ENCODE measurements around the gene LAMA4. TPM values are rescaled to one million over a fixed set of nuclear protein-coding genes. Genes with fewer than 3 reads are reported as not detected.

LAMA4 gene
- total and polyA plus RNA-seq, 7 experiments from 2014 or later: not detected

- peaks cover 23 to 66% (median 36%) of the 10 kb centered on the region in 5 donors for H3K27me3 Mint-ChIP-seq
- no peak overlapping the region for H3K4me3 ChIP-seq (ENCODE audit: low read length)
- H3K27ac ChIP-seq (ENCODE audit: low read depth, low read length): no peak overlapping the region
- no peaks in the 10 kb centered on the region for H3K36me3 ChIP-seq (ENCODE audit: control insufficient read depth in 2 of 3, insufficient read depth in 3 of 3, low read length in 3 of 3)
- CTCF ChIA-PET: no interaction called here
- DNase-seq (no peak), ATAC-seq (peak; percentile 10)
- H3K4me1 ChIP-seq (ENCODE audit: control insufficient read depth in 2 of 2, insufficient read depth in 2 of 2, low read length in 2 of 2): no peaks in the 10 kb centered on the region
- H3K4me3 Mint-ChIP-seq: no peak overlapping the region
- no peaks in the 10 kb centered on the region for H3K36me3 Mint-ChIP-seq
- intact Hi-C loops (cut with micrococcal nuclease): loop anchor here in 1 of 2 donors (2.0 kb wide), 1 partner anchor 13 kb away; no protein-coding TSS in a partner anchor
- H3K27ac Mint-ChIP-seq: no peak overlapping the region
- H3K9me3 ChIP-seq (ENCODE audit: control insufficient read depth in 2 of 3, low read length in 3 of 3): no peaks in the 10 kb centered on the region
- no peaks in the 10 kb centered on the region for H3K4me1 Mint-ChIP-seq
- peaks cover 0 to 2% of the 10 kb centered on the region in 2 donors for H3K27me3 ChIP-seq (ENCODE audit: control insufficient read depth in 2 of 2, insufficient read depth in 2 of 2, low read length in 2 of 2)
- H3K9me3 Mint-ChIP-seq: peaks cover 0 to 3% (median 0%) of the 10 kb centered on the region in 11 donors
- POLR2A ChIA-PET: no interaction called here
Measured at GRCh38 chr6:112296122-112296521, 41.8 kb upstream of the LAMA4 start.

DNA sequence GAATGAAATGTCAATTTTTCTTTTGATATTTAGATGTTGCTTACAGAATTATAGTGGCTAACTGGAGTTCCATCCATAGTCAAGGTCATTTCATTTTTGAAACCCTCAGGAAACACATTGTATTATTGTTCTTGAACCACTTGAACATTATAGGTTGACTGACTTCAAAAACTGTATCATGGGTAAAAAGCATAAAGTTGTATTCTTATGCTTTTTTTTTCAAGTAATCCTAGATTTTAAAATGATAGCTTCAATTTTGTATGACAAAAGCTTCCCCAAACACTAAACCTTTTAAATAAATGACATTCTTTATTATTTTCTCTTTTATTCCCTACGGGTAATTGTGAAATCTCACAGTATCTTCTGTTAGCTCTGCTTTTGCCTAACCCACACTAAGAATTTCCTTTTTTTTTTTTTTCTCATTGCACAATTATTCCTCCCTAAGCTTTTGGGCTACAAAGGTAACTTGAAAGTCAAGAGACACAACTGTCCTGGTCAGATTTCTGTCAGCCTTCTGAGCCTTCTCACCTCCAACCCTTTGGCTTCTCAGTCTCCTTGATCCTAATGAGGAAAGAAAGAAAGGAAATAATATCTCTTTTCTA, 36.9 kb upstream of the LAMA4 start:
- Histone ChIP-seq H3K27me3 (ENCODE audit: control insufficient read depth in 2 of 2, insufficient read depth in 2 of 2, low read length in 2 of 2) (peaks cover 0 to 3% of the 10 kb centered on the region in 2 donors), H3K36me3 (ENCODE audit: control insufficient read depth in 2 of 3, insufficient read depth in 3 of 3, low read length in 3 of 3) (no peaks in the 10 kb centered on the region), H3K27ac (ENCODE audit: low read depth, low read length) (no peak overlapping the region), H3K4me1 (ENCODE audit: control insufficient read depth in 2 of 2, insufficient read depth in 2 of 2, low read length in 2 of 2) (peaks cover 0 to 7% of the 10 kb centered on the region in 2 donors), H3K4me3 (ENCODE audit: low read length) (no peak overlapping the region), H3K9me3 (ENCODE audit: control insufficient read depth in 2 of 3, low read length in 3 of 3) (no peaks in the 10 kb centered on the region)
- Mint-ChIP-seq H3K9me3 (peaks cover 0 to 3% (median 0%) of the 10 kb centered on the region in 11 donors), H3K27ac (no peak overlapping the region), H3K27me3 (peaks cover 22 to 71% (median 39%) of the 10 kb centered on the region in 5 donors), H3K4me1 (peaks cover 0 to 22% (median 5%) of the 10 kb centered on the region in 7 donors), H3K36me3 (no peaks in the 10 kb centered on the region), H3K4me3 (no peak overlapping the region)
- POLR2A ChIA-PET: interaction anchor here (0.6 kb wide), 1 partner anchor 1169 kb away, joined by 4 read pairs; no protein-coding TSS in a partner anchor
- CTCF ChIA-PET: interaction anchor here (0.5 kb wide), 1 partner anchor 8 kb away, joined by 5 read pairs; no protein-coding TSS in a partner anchor
- intact Hi-C loops (cut with micrococcal nuclease): no loop called here
- DNase-seq (no peak), ATAC-seq (no peak)

DNA sequence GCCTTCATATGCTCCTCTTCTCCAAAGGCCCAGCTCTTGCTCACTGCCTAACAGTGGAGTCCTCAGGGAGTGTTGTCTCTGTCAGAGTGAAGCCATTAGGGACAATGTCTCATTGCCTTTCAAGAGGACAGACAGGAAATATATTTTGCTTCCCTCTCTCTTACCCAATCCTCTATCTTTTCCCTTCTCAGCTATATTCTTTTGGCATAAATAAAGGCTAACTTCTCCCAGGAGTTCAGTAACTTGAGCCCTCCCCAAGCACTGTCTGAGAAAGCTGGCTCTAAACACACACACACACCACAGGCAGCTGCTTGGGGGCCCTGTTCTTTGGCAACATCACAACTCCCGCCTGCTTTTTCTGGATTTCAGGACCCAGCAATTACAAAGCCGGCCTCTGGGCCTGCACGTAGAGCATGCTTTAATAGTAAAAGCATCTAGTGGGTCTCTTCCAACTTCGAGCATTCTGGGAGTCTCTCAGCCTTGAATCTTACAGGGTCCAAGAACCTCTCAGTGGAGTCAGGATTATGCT, 34.7 kb upstream of the LAMA4 start:
- DNase-seq: no peak
- H3K9me3 ChIP-seq (ENCODE audit: control insufficient read depth in 2 of 3, low read length in 3 of 3): no peaks in the 10 kb centered on the region
- H3K4me3 ChIP-seq (ENCODE audit: low read length): no peak overlapping the region
- peaks cover 14 to 64% (median 32%) of the 10 kb centered on the region in 5 donors for H3K27me3 Mint-ChIP-seq
- H3K9me3 Mint-ChIP-seq: peaks cover 0 to 3% (median 0%) of the 10 kb centered on the region in 11 donors
- ChIA-PET POLR2A (no interaction called here), CTCF (no interaction called here)
- no peak for ATAC-seq
- H3K4me1 Mint-ChIP-seq: peaks cover 0 to 29% (median 9%) of the 10 kb centered on the region in 7 donors
- peak overlapping the region in 1 of 9 donors; percentile 38 for H3K27ac Mint-ChIP-seq
- peaks cover 0 to 3% of the 10 kb centered on the region in 2 donors for H3K27me3 ChIP-seq (ENCODE audit: control insufficient read depth in 2 of 2, insufficient read depth in 2 of 2, low read length in 2 of 2)
- intact Hi-C loops (cut with micrococcal nuclease): loop anchor here in 1 of 2 donors (5.0 to 10.0 kb wide), 3 partner anchors 57 to 1568 kb away; partner anchors contain the start of genes FAM229B, MARCKS and TUBE1
- H3K27ac ChIP-seq (ENCODE audit: low read depth, low read length): no peak overlapping the region
- no peaks in the 10 kb centered on the region for H3K36me3 Mint-ChIP-seq
- H3K36me3 ChIP-seq (ENCODE audit: control insufficient read depth in 2 of 3, insufficient read depth in 3 of 3, low read length in 3 of 3): no peaks in the 10 kb centered on the region
- H3K4me1 ChIP-seq (ENCODE audit: control insufficient read depth in 2 of 2, insufficient read depth in 2 of 2, low read length in 2 of 2): peaks cover 0 to 17% of the 10 kb centered on the region in 2 donors
- no peak overlapping the region for H3K4me3 Mint-ChIP-seq

- intact Hi-C loops (cut with micrococcal nuclease): loop anchor here in 1 of 2 donors (5.0 to 10.0 kb wide), 3 partner anchors 56 to 1569 kb away; partner anchors contain the start of genes FAM229B, MARCKS and TUBE1
- Mint-ChIP-seq H3K27ac (no peak overlapping the region), H3K9me3 (peaks cover 0 to 3% (median 0%) of the 10 kb centered on the region in 11 donors), H3K36me3 (no peaks in the 10 kb centered on the region), H3K27me3 (peaks cover 13 to 64% (median 27%) of the 10 kb centered on the region in 5 donors), H3K4me3 (no peak overlapping the region), H3K4me1 (peaks cover 0 to 29% (median 9%) of the 10 kb centered on the region in 7 donors)
- ATAC-seq (no peak), DNase-seq (no peak)
- Histone ChIP-seq H3K4me1 (ENCODE audit: control insufficient read depth in 2 of 2, insufficient read depth in 2 of 2, low read length in 2 of 2) (peaks cover 0 to 17% of the 10 kb centered on the region in 2 donors), H3K4me3 (ENCODE audit: low read length) (no peak overlapping the region), H3K36me3 (ENCODE audit: control insufficient read depth in 2 of 3, insufficient read depth in 3 of 3, low read length in 3 of 3) (no peaks in the 10 kb centered on the region), H3K9me3 (ENCODE audit: control insufficient read depth in 2 of 3, low read length in 3 of 3) (no peaks in the 10 kb centered on the region), H3K27me3 (ENCODE audit: control insufficient read depth in 2 of 2, insufficient read depth in 2 of 2, low read length in 2 of 2) (peaks cover 0 to 3% of the 10 kb centered on the region in 2 donors), H3K27ac (ENCODE audit: low read depth, low read length) (no peak overlapping the region)
- ChIA-PET CTCF (no interaction called here), POLR2A (no interaction called here)
Measured at GRCh38 chr6:112288475-112288874, 34.1 kb upstream of the LAMA4 start.

DNA sequence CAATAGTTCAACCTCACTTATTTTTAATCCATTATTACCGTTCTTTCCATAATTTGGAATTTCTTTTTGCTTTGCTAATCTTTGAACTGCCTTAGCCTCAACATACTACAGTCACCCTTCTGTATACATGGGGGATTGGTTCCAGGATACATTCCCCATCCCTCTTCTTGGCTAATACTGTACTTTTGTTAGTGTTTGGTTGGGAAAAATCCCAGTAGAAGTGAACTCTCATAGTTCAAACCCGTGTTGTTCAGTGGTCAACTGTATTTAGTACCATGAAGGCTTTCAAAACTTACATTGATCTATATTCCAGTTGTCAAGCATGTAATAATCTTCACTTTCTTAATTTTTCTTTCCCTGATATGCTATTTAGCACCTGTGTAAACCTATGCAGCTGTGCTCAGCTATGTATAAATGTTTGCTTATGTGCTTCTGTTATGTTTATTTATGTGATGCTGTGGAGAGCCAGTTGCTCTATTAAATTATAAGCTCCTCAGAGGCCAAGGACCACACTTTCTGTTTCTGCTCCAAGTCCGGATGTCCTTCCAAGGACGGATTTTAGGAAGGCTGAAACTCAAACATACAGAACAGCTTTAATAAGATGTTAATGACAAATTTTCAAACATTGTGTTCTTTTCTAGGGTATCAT, 33.3 kb upstream of the LAMA4 start:
- H3K27me3 Mint-ChIP-seq: peaks cover 20 to 72% (median 29%) of the 10 kb centered on the region in 5 donors
- POLR2A ChIA-PET: no interaction called here

GRCh38 chr6:112286500-112287144, 32.3 kb upstream of the LAMA4 start:
- ATAC-seq: no peak
- Mint-ChIP-seq H3K27me3 (peaks cover 11 to 68% (median 26%) of the 10 kb centered on the region in 5 donors), H3K4me1 (peaks cover 0 to 29% (median 9%) of the 10 kb centered on the region in 7 donors), H3K36me3 (no peaks in the 10 kb centered on the region), H3K27ac (no peak overlapping the region), H3K4me3 (no peak overlapping the region), H3K9me3 (peaks cover 0 to 3% (median 0%) of the 10 kb centered on the region in 11 donors)
- intact Hi-C loops (cut with micrococcal nuclease): loop anchor here in 1 of 2 donors (2.0 to 10.0 kb wide), 4 partner anchors 26 to 1571 kb away; partner anchors contain the start of genes FAM229B, MARCKS and TUBE1
- no peak for DNase-seq
- ChIA-PET POLR2A (no interaction called here), CTCF (interaction anchor here (0.6 kb wide), 1 partner anchor 22 kb away, joined by 3 read pairs; no protein-coding TSS in a partner anchor)
- Histone ChIP-seq H3K9me3 (ENCODE audit: control insufficient read depth in 2 of 3, low read length in 3 of 3) (no peaks in the 10 kb centered on the region), H3K36me3 (ENCODE audit: control insufficient read depth in 2 of 3, insufficient read depth in 3 of 3, low read length in 3 of 3) (no peaks in the 10 kb centered on the region), H3K27me3 (ENCODE audit: control insufficient read depth in 2 of 2, insufficient read depth in 2 of 2, low read length in 2 of 2) (peaks cover 0 to 3% of the 10 kb centered on the region in 2 donors), H3K4me3 (ENCODE audit: low read length) (no peak overlapping the region), H3K4me1 (ENCODE audit: control insufficient read depth in 2 of 2, insufficient read depth in 2 of 2, low read length in 2 of 2) (peaks cover 0 to 17% of the 10 kb centered on the region in 2 donors), H3K27ac (ENCODE audit: low read depth, low read length) (no peak overlapping the region)

More for the DNA sequence above, 33.3 kb upstream of the LAMA4 start:
- peaks cover 0 to 17% of the 10 kb centered on the region in 2 donors for H3K4me1 ChIP-seq (ENCODE audit: control insufficient read depth in 2 of 2, insufficient read depth in 2 of 2, low read length in 2 of 2)
- CTCF ChIA-PET: interaction anchor here (0.5 kb wide), 1 partner anchor 23 kb away, joined by 3 read pairs; no protein-coding TSS in a partner anchor
- Mint-ChIP-seq H3K4me1 (peaks cover 0 to 29% (median 9%) of the 10 kb centered on the region in 7 donors), H3K27ac (no peak overlapping the region), H3K36me3 (no peaks in the 10 kb centered on the region), H3K9me3 (peaks cover 0 to 3% (median 0%) of the 10 kb centered on the region in 11 donors), H3K4me3 (no peak overlapping the region)
- H3K27me3 ChIP-seq (ENCODE audit: control insufficient read depth in 2 of 2, insufficient read depth in 2 of 2, low read length in 2 of 2): peaks cover 0 to 3% of the 10 kb centered on the region in 2 donors
- H3K36me3 ChIP-seq (ENCODE audit: control insufficient read depth in 2 of 3, insufficient read depth in 3 of 3, low read length in 3 of 3): no peaks in the 10 kb centered on the region
- H3K9me3 ChIP-seq (ENCODE audit: control insufficient read depth in 2 of 3, low read length in 3 of 3): no peaks in the 10 kb centered on the region
- DNase-seq (no peak), ATAC-seq (no peak)
- H3K4me3 ChIP-seq (ENCODE audit: low read length): no peak overlapping the region
- intact Hi-C loops (cut with micrococcal nuclease): loop anchor here in 1 of 2 donors (2.0 to 10.0 kb wide), 4 partner anchors 25 to 1570 kb away; partner anchors contain the start of genes FAM229B, MARCKS and TUBE1
- no peak overlapping the region for H3K27ac ChIP-seq (ENCODE audit: low read depth, low read length)
